Liver (tissue), 3 donors: Measurements from ENCODE around the gene SWI5.

Source experiments
- CTCF ChIP-seq: fragments of 150-350 bp; IDR thresholded peaks from 2 replicates; pipeline ENCODE4 v1.5.1; 2017; ENCODE audit warnings: improper control_type of control experiment, low read depth, low read length; ENCODE audit not compliant: missing input control
- EGR1 ChIP-seq, 2 donors: IDR thresholded peaks; 2 replicates each; pipeline ENCODE4 v1.6.1; 2016 to 2018; ENCODE audit warnings: antibody characterized with exemption in 2 of 2, low read depth in 2 of 2
- RAD21 ChIP-seq, 2 donors: IDR thresholded peaks; 2 replicates each; pipeline ENCODE4 v1.6.1; 2016; ENCODE audit warnings: antibody characterized with exemption in 2 of 2, mild to moderate bottlenecking in 2 of 2
- RXRA ChIP-seq, 2 donors: IDR thresholded peaks; 2 replicates each; pipeline ENCODE4 v1.6.1; 2017 to 2018; ENCODE audit warnings: antibody characterized with exemption in 2 of 2, mild to moderate bottlenecking in 1 of 2
- SP1 ChIP-seq: IDR thresholded peaks from 2 replicates; pipeline ENCODE4 v1.6.1; 2018; ENCODE audit warnings: antibody characterized with exemption, mild to moderate bottlenecking
- YY1 ChIP-seq: IDR thresholded peaks from 2 replicates; pipeline ENCODE4 v1.6.1; 2016; ENCODE audit warnings: antibody characterized with exemption, mild to moderate bottlenecking
- TF ChIP-seq, protein P1 (sequence below): IDR thresholded peaks from 2 replicates; pipeline ENCODE4 v1.6.1; 2016; ENCODE audit warnings: antibody characterized with exemption
- donor health status: healthy.
- donor health status: healthy.

- TF ChIP-seq CTCF: no peak
- TF ChIP-seq, protein P1, sequence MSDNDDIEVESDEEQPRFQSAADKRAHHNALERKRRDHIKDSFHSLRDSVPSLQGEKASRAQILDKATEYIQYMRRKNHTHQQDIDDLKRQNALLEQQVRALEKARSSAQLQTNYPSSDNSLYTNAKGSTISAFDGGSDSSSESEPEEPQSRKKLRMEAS: no peak
- TF ChIP-seq YY1: no peak
- TF ChIP-seq EGR1 (IDR thresholded peaks at IDR 0.05; ENCODE audit: low read depth in 2 of 2): no peak
- TF ChIP-seq RAD21 (IDR thresholded peaks at IDR 0.05): no peak
- no peak for TF ChIP-seq RXRA (IDR thresholded peaks at IDR 0.05)
- no peak for TF ChIP-seq SP1
Observed at GRCh38 chr9:128232528-128233428, 43.3 kb upstream of the SWI5 start.
